ENCODE results near the gene CPTP.

GRCh38 chr1:1338278-1338677, 13.7 kb downstream of the CPTP start:
- TF ChIP-seq YY1 (IDR thresholded peaks at IDR 0.05; ENCODE audit: insufficient read depth, insufficient read length) = no peak
- no peak for TF ChIP-seq SUZ12 (IDR thresholded peaks at IDR 0.05; ENCODE audit: extremely low read depth, insufficient read depth, insufficient read length)
- TF ChIP-seq ZNF274 (IDR thresholded peaks at IDR 0.05; ENCODE audit: low read depth, low read length) = no peak
